Nephron progenitor cell (in vitro differentiated cells): ENCODE data around the gene FAM169A.
A peak's percentile ranks its signal among the peaks of the same experiment; 100 is the strongest.
"Not testable (repeated sequence)": the region's sequence is repeated elsewhere in the genome, so short reads cannot be mapped to it uniquely, and the experiment has no call there.

Experiments used
- DNase-seq: peaks from one replicate; pipeline ENCODE4 v3.0.0; 2021
- H3K27ac Mint-ChIP-seq: 2 replicates; pipeline ENCODE4 v1.8.0; 2021; ENCODE audit warnings: mild to moderate bottlenecking, moderate library complexity, mixed read lengths
- H3K27me3 Mint-ChIP-seq: 2 replicates; pipeline ENCODE4 v1.8.0; 2021; ENCODE audit warnings: mild to moderate bottlenecking, low read depth, mixed read lengths; ENCODE audit not compliant: poor library complexity
- H3K36me3 Mint-ChIP-seq: 2 replicates; pipeline ENCODE4 v1.8.0; 2021; ENCODE audit warnings: low read depth, mixed read lengths
- H3K4me1 Mint-ChIP-seq: 2 replicates; pipeline ENCODE4 v1.8.0; 2021; ENCODE audit warnings: mixed read lengths
- H3K4me3 Mint-ChIP-seq: 2 replicates; pipeline ENCODE4 v1.8.0; 2021; ENCODE audit warnings: mild to moderate bottlenecking, moderate library complexity, mixed read lengths
- H3K9me3 Mint-ChIP-seq: 2 replicates; pipeline ENCODE4 v1.8.0; 2021; ENCODE audit warnings: mild to moderate bottlenecking, moderate library complexity, mixed read lengths
- CTCF ChIP-seq: fragments of 200-600 bp; sonication (generic); IDR thresholded peaks from 2 replicates; pipeline ENCODE4 v1.5.0; 2021; ENCODE audit warnings: antibody characterized with exemption

FAM169A gene

DNA sequence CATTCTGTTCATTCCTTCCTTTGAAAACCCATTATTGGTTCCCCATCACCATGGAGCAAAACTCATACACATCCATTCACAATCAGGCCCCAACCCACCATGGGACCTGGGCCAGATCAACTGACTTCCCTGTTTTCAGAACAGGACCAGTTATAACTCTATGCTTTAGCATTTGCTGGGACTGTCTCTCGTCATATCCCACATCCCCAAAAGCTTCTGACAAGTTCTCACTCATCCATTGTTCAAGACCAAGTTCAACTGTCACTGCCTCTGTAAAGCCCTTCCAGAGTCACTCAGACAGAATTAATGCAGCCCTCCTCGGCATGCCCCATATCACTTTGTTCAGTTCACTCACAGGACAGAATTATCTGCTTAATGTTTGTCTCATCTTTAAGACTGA is 4.0 kb downstream of the FAM169A start:
- DNase-seq: no peak
- Mint-ChIP-seq H3K36me3 (peaks cover 22% of the 10 kb centered on the region), H3K9me3 (peaks cover 14% of the 10 kb centered on the region), H3K27ac (peak overlapping the region; percentile 10), H3K27me3 (peaks cover 6% of the 10 kb centered on the region), H3K4me1 (peaks cover 38% of the 10 kb centered on the region), H3K4me3 (no peak overlapping the region)
- no peak for TF ChIP-seq CTCF

DNA sequence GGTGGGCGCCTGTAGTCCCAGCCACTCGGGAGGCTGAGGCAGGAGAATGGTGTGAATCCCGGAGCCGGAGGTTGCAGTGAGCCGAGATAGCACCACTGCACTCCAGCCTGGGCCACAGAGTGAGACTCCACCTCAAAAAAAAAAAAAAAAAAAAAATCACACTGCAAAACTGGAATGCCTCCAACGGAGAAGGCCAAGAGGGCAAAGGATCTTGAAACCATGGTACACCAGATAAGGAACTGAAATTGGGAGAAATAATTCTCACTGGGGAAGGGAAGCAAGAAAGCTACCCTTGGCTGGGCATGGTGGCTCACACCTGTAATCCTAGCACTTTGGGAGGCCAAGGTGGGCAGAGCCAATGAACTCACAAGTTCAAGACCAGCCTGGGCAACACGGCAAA is 9.2 kb downstream of the FAM169A start:
- peaks cover 43% of the 10 kb centered on the region for H3K36me3 Mint-ChIP-seq
- not testable (repeated sequence) for H3K4me3 Mint-ChIP-seq, DNase-seq, H3K4me1 Mint-ChIP-seq, H3K27ac Mint-ChIP-seq, H3K27me3 Mint-ChIP-seq
- peaks cover 41% of the 10 kb centered on the region for H3K9me3 Mint-ChIP-seq

GRCh38 chr5:74853256-74853655 is 12.9 kb downstream of the FAM169A start:
- peaks cover 4% of the 10 kb centered on the region for H3K27me3 Mint-ChIP-seq
- no peak for TF ChIP-seq CTCF
- H3K9me3 Mint-ChIP-seq: peaks cover 38% of the 10 kb centered on the region
- H3K27ac Mint-ChIP-seq: no peak overlapping the region
- H3K36me3 Mint-ChIP-seq: peaks cover 37% of the 10 kb centered on the region
- DNase-seq: no peak
- H3K4me1 Mint-ChIP-seq: peaks cover 18% of the 10 kb centered on the region
- H3K4me3 Mint-ChIP-seq: no peak overlapping the region

DNA sequence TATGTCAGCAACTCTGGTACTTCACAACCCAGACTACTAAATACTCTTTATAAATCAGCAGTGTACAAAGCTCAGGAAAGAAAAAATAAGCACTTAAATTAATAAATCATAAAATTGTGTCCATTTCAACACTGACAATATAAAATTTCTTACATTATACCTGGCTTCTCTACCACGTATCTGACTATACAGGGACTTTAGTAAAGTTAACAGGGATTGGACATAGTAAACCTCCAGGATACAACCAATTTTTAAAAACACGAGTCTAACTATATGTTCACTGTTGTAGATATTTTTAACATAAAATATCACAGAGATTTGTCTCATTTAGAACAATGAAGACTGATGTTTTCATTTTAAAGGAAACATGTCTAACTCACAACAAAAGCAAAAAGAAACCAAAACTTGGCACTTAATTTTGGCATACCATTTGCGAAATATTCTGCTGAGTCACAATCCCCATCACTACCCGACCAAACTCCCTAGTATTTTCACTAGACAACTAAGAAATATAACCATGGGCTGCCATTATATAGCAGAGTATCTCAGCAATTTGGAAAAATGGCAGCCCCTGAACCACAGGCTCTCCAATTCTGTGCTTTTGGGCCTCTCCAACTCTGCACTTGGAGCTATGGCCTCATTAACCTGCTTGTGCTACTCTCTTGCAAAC is 14.4 kb downstream of the FAM169A start:
- H3K4me3 Mint-ChIP-seq: no peak overlapping the region
- DNase-seq: no peak
- H3K27ac Mint-ChIP-seq: no peak overlapping the region
- peaks cover 24% of the 10 kb centered on the region for H3K9me3 Mint-ChIP-seq
- TF ChIP-seq CTCF: no peak
- peaks cover 4% of the 10 kb centered on the region for H3K27me3 Mint-ChIP-seq
- peaks cover 22% of the 10 kb centered on the region for H3K36me3 Mint-ChIP-seq
- peaks cover 18% of the 10 kb centered on the region for H3K4me1 Mint-ChIP-seq

DNA sequence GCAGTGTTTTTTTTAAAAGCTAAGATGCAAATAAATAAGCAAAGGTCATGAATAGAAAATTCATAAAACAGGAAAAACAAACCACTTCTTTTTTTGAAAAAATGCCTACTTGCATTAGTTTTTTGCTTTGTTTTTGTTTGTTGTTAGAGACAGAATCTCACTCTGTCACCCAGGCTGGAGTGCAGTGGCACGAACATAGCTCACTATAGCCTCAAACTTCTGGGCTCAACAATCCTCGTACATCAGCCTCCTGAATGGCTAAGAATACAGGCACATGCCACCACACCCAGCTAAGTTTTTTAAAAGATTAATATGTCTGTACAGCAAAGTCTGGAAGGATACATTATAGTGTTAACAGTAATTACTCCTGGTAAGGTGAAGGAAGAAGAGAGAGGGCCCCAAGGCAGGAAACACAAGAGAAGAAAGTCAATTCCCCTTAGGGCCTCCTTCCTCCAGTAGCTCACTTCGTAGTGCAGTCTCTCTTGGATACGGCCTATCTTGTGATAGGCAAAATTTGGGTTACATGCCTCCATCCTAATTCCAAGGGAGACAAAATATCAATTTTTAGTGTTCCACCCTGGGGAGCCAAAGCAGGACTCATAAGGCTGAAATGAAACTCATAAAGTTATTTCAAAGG is 15.3 kb downstream of the FAM169A start:
- Mint-ChIP-seq H3K36me3 (peaks cover 14% of the 10 kb centered on the region), H3K9me3 (peaks cover 14% of the 10 kb centered on the region), H3K27ac (no peak overlapping the region), H3K4me3 (no peak overlapping the region), H3K4me1 (peaks cover 18% of the 10 kb centered on the region), H3K27me3 (peaks cover 4% of the 10 kb centered on the region)
- TF ChIP-seq CTCF: no peak
- DNase-seq: no peak

- Mint-ChIP-seq H3K4me3 (no peak overlapping the region), H3K27ac (no peak overlapping the region), H3K4me1 (peaks cover 18% of the 10 kb centered on the region), H3K36me3 (peaks cover 6% of the 10 kb centered on the region), H3K9me3 (peaks cover 6% of the 10 kb centered on the region), H3K27me3 (peaks cover 4% of the 10 kb centered on the region)
- no peak for TF ChIP-seq CTCF
- DNase-seq: no peak
Measured at GRCh38 chr5:74850030-74850429, 16.2 kb downstream of the FAM169A start.
